GM18505 (cell line): ENCODE results near the gene CHAF1A.
A peak's percentile ranks its signal among the peaks of the same experiment; 100 is the strongest.

Experiments
- ATAC-seq: cut with Tn5 transposase; IDR thresholded peaks from one replicate; pipeline ENCODE4 v1.9.1; 2021; ENCODE audit not compliant: unreplicated experiment
- POLR2A ChIP-seq: IDR thresholded peaks from 4 replicates; pipeline ENCODE4 v1.6.1; 2011; ENCODE audit warnings: borderline replicate concordance; ENCODE audit not compliant: insufficient read depth, insufficient read length; ENCODE audit errors: extremely low read depth

CHAF1A gene

DNA sequence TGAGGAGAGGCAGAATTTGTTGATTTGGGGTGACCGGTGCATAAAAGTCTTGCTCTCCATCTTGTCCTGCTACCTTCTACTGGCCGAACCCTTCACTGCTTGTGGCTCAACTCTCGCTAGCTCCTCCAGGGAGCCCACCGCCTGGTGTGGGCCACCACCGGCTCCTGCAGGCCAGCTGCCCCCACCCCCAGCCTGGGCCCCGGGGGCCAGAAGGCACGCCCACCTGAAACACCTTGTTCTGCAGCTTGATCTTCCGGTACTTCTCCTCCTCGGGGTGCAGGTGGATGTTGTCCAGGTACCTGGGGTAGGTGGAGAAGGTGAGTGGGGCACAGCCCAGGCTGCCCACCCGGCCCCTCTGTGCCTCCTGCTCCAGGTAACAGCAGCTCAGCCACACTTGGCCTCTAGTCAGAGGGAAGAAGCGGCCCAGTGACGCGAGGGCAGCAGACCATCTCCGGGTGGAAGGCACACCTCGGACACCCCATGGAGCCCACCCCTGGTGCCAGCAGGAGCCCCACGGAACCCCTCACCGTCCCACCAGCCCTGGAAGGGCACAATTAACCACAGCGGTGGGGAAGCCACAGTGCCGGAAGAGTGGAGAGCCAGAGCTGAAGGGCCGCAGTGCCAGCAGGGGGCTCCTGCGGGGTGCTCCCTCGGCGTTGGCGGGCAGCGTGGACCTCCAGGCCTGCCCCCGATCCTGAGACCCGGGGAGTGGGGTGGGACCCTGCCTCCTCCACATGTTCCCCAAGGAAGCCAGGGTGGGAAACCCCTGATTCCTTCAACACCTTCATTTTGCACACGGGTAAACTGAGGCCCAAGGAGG is 45.1 kb downstream of the CHAF1A start:
- ATAC-seq = no peak

GRCh38 chr19:4448147-4448985 is 45.9 kb downstream of the CHAF1A start:
- ATAC-seq = no peak

More for the DNA sequence above, 45.1 kb downstream of the CHAF1A start:
- no peak for TF ChIP-seq POLR2A

DNA sequence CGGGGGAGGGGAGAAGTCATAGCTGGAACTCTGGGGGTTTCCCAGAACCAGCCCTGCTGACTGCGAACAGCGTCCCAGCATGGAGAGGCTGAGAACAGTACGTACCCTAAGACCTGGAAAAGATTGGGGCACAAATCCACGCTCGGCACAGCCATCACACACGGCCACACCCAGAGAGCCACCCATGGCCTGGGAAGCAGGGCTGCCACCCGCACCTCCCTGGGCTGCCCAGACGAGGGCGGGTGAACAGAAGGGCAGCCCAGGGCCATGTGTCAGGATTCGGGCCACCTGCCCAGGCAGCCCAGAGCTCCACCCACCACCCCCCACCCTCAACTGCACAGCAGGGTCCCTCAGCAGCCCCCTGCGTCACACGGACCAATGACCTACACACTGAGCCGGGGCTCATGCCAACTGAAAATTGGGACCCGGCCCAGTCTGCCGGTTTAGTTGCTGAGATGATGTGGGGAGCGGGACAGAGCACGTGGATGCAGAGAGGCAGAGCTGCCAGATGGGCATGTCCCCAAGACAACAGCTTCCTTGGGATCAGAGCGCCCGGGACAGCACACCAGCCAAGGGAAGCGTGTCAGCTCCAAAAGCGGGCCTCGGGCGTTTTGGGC is 46.7 kb downstream of the CHAF1A start:
- TF ChIP-seq POLR2A = no peak
- no peak for ATAC-seq

More at GRCh38 chr19:4448147-4448985, 45.9 kb downstream of the CHAF1A start:
- peak; percentile 17 for TF ChIP-seq POLR2A

- ATAC-seq = no peak
- TF ChIP-seq POLR2A = no peak
These were observed 47.2 kb downstream of the CHAF1A start for GRCh38 chr19:4449639-4450028.

DNA sequence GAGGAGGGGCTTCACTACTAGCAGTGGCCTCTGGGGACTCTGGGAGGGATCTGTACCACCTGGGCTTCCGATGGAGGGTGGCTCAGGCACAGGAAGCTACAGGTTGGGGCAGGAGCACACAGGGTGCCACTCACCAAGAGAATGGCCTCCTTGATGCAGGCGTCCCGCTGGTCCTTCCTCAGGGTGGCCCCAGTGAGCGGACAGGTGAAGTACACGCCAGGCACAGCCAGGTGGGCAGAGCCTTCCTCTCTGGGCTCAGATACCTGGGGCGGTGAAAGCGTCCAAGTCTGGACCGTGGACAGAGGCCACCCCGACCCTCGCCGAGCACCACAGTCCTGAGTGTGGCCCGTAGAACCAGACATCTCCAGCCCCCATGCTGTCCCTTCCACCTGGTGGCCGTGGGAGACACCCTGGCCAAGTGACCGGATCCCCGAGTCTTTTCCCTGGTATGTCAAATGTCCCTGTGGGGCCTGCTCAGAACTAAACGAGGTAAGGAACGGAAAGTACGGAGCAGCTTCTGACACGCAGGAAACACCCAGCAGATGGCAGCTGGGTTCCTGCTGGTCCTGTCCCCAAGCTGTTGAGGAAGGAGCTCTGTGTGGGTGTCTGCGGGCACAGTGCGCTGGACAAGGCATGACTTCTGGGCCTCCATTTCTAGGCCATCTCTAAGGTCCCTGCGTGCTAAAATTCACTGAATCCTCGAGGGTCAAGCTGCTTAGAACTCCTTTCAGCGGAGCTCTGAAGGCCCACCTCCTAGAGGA is 50.0 kb downstream of the CHAF1A start:
- no peak for ATAC-seq
- TF ChIP-seq POLR2A = no peak

DNA sequence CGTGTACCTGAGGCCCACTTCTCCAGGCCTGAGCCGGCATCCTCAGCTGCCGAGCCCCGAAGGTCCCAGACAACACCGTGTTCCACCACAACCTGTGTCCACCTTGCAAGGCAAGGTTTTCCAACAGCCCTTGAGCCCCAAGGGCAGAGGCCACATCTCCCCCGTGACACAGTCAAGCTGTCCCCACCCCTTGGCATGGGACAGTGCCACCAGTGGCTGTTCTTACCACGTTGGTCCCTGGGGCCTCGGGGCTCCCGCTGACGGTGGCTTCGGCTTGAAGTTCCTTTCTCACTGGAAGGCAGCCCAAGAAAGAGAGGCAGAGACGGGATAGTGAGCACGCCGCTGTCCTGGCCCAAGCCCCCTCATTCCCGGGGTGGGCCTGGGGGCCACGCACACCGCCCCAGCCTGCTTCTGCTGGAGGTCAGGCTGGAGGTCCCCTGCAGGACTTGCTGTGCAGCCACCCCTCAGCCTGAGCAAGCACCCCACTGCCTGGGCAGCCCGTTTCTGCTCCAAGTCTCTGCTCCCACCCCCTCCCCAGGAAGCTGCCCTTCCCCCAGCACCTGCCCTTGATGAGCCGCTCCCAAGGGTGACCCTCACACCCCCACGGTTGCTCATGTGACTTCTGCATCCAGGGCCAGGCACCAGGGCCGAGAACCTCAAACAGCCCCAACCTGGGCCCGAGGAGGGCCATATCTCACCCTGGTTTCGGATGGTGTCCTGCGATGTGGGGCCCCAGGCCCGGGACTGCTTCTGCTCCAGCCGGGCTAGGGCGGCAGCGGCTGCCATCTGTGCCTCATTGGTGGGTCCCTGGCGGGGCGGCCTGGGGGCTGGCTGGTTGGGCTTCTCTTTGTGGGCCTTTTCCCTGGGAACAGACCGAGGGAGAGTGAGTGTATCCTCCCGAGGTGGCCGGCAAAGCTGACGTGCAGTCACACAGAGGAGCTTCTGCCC is 51.1 kb downstream of the CHAF1A start:
- no peak for TF ChIP-seq POLR2A
- ATAC-seq = no peak

- no peak for ATAC-seq
These were observed 52.6 kb downstream of the CHAF1A start for GRCh38 chr19:4454747-4455718.

GRCh38 chr19:4455719-4456475 is 53.5 kb downstream of the CHAF1A start:
- ATAC-seq = no peak

More at GRCh38 chr19:4454747-4455718, 52.6 kb downstream of the CHAF1A start:
- TF ChIP-seq POLR2A = no peak

GRCh38 chr19:4456476-4456842 is 54.0 kb downstream of the CHAF1A start:
- TF ChIP-seq POLR2A = no peak
- ATAC-seq = no peak

More at GRCh38 chr19:4455719-4456475, 53.5 kb downstream of the CHAF1A start:
- no peak for TF ChIP-seq POLR2A

GRCh38 chr19:4456843-4457653 is 54.6 kb downstream of the CHAF1A start:
- TF ChIP-seq POLR2A = no peak

More at GRCh38 chr19:4456843-4457653, 54.6 kb downstream of the CHAF1A start:
- no peak for ATAC-seq
